Keratinocyte (primary cell): ENCODE results near the gene DENND5B. TPM values are rescaled to one million over a fixed set of nuclear protein-coding genes. Genes with fewer than 3 reads are reported as not detected.

Experiments
- DNase-seq: peaks from one replicate; pipeline ENCODE4 v3.0.0-alpha.2; 2011; ENCODE audit warnings: low read depth, missing footprints, low spot score
- FAIRE-seq: peaks from 2 replicates; lab custom pipeline; 2011; peaks lifted over from hg19 to GRCh38; lab: Jason Lieb, UNC
- H2AFZ ChIP-seq: 2 replicates; pipeline ENCODE4 v1.6.0; 2012; ENCODE audit warnings: low read length, control low read depth, inconsistent platforms; ENCODE audit not compliant: control insufficient read depth
- H3K27ac ChIP-seq: 2 replicates; pipeline ENCODE4 v1.5.1; 2011; ENCODE audit warnings: low read length; ENCODE audit not compliant: control insufficient read depth, insufficient read depth
- H3K27me3 ChIP-seq: 3 replicates; pipeline ENCODE4 v1.6.0; 2011; ENCODE audit warnings: low read length; ENCODE audit not compliant: control insufficient read depth, insufficient read depth; ENCODE audit errors: extremely low read depth
- H3K36me3 ChIP-seq, 2 experiments: 2 replicates in 1 of 2; 3 replicates in 1 of 2; pipeline ENCODE4 v1.5.1; 2011; ENCODE audit warnings: low read length in 2 of 2, mild to moderate bottlenecking in 1 of 2; ENCODE audit not compliant: control insufficient read depth in 2 of 2, insufficient read depth in 2 of 2; ENCODE audit errors: extremely low read depth in 1 of 2
- H3K4me1 ChIP-seq: 3 replicates; pipeline ENCODE4 v1.5.1; 2011; ENCODE audit warnings: low read length; ENCODE audit not compliant: control insufficient read depth, insufficient read depth; ENCODE audit errors: extremely low read depth
- H3K4me2 ChIP-seq: 3 replicates; pipeline ENCODE4 v1.6.0; 2011; ENCODE audit warnings: low read depth, low read length; ENCODE audit not compliant: control insufficient read depth, insufficient read depth; ENCODE audit errors: extremely low read depth
- H3K4me3 ChIP-seq, 3 experiments: fragments of 200-600 bp in 1 of 3; sonication (generic) in 1 of 3; 2 replicates in 2 of 3; 3 replicates in 1 of 3; pipeline ENCODE4 v1.5.1; 2011 to 2016; ENCODE audit warnings: low read length in 3 of 3, mild to moderate bottlenecking in 3 of 3, control low read depth in 2 of 3, inconsistent platforms in 1 of 3, low read depth in 1 of 3, mixed read lengths in 1 of 3, mixed run types in 1 of 3, moderate library complexity in 1 of 3; ENCODE audit not compliant: control insufficient read depth in 2 of 3, insufficient read depth in 2 of 3; ENCODE audit errors: extremely low read depth in 1 of 3
- H3K79me2 ChIP-seq: 2 replicates; pipeline ENCODE4 v1.6.0; 2012; ENCODE audit warnings: low read length; ENCODE audit not compliant: control insufficient read depth, insufficient read depth
- H3K9ac ChIP-seq: 3 replicates; pipeline ENCODE4 v1.6.0; 2011; ENCODE audit warnings: low read length; ENCODE audit not compliant: control insufficient read depth, insufficient read depth; ENCODE audit errors: extremely low read depth
- H3K9me1 ChIP-seq: 3 replicates; pipeline ENCODE4 v1.6.0; 2011; ENCODE audit warnings: low read length; ENCODE audit not compliant: control insufficient read depth, insufficient read depth; ENCODE audit errors: extremely low read depth
- H3K9me3 ChIP-seq: 2 replicates; pipeline ENCODE4 v1.5.1; 2012; ENCODE audit warnings: low read depth, low read length; ENCODE audit not compliant: control insufficient read depth
- H4K20me1 ChIP-seq: 3 replicates; pipeline ENCODE4 v1.6.0; 2011; ENCODE audit warnings: low read length; ENCODE audit not compliant: control insufficient read depth, insufficient read depth; ENCODE audit errors: extremely low read depth
- EZH2 ChIP-seq: IDR thresholded peaks from one replicate; pipeline ENCODE4 v1.6.1; 2012; ENCODE audit warnings: inconsistent platforms, mild to moderate bottlenecking, low read length, moderate library complexity
- dilution Hi-C: fragments of 300-500 bp; cut with MboI; formaldehyde crosslinking; loops from one replicate; pipeline ENCODE4 v1.7.0; 2020; ENCODE audit warnings: low sequenced_read_pairs; ENCODE audit not compliant: extremely low pct_ligation_motif_present
- polyA plus RNA-seq, 5 experiments: library from polyadenylated mRNA; depleted of rRNA in 3 of 5; stranded (reverse) in 3 of 5; stranded (forward) in 1 of 5; unstranded in 1 of 5; fragments of >200 nt; gene quantifications; 1 replicate in 1 of 5; 2 replicates in 3 of 5; 3 replicates in 1 of 5; pipeline versions ENCODE4 v1.2.1 to v1.2.3, GENCODE V29; 2011 to 2012; ENCODE audit warnings: missing spikeins in 2 of 5, low read depth in 1 of 5, low replicate concordance in 1 of 5
- TF ChIP-seq, protein P1 (sequence below), 3 experiments: IDR thresholded peaks in 1 of 3; conservative IDR thresholded peaks in 1 of 3; optimal IDR thresholded peaks in 1 of 3; 2 replicates in 2 of 3; 3 replicates in 1 of 3; pipeline versions ENCODE3 to v1.5.1; 2011; ENCODE audit warnings: low read length in 3 of 3, mild to moderate bottlenecking in 3 of 3, moderate library complexity in 2 of 3, control low read depth in 1 of 3, inconsistent platforms in 1 of 3; ENCODE audit not compliant: insufficient read depth in 2 of 3; ENCODE audit errors: extremely low read depth in 1 of 3

The DENND5B gene
- polyA plus RNA-seq, 1 donor (not counting 4 experiments of a cell fraction or from before 2014, with no cell fraction given): 4.7 TPM

GRCh38 chr12:31371256-31371620 is 219.7 kb downstream of the DENND5B start:
- no peak overlapping the region for H3K4me2 ChIP-seq
- dilution Hi-C loops: no loop called here
- FAIRE-seq: no peak
- H4K20me1 ChIP-seq: no peaks in the 10 kb centered on the region
- peaks cover 11% of the 10 kb centered on the region for H3K4me1 ChIP-seq
- no peaks in the 10 kb centered on the region for H3K9me3 ChIP-seq
- no peak overlapping the region for H3K4me3 ChIP-seq
- H3K27me3 ChIP-seq: no peaks in the 10 kb centered on the region
- H3K9ac ChIP-seq: no peak overlapping the region
- H3K27ac ChIP-seq: no peak overlapping the region
- H3K79me2 ChIP-seq: no peaks in the 10 kb centered on the region
- DNase-seq: no peak
- no peaks in the 10 kb centered on the region for H3K9me1 ChIP-seq
- TF ChIP-seq, protein P1, sequence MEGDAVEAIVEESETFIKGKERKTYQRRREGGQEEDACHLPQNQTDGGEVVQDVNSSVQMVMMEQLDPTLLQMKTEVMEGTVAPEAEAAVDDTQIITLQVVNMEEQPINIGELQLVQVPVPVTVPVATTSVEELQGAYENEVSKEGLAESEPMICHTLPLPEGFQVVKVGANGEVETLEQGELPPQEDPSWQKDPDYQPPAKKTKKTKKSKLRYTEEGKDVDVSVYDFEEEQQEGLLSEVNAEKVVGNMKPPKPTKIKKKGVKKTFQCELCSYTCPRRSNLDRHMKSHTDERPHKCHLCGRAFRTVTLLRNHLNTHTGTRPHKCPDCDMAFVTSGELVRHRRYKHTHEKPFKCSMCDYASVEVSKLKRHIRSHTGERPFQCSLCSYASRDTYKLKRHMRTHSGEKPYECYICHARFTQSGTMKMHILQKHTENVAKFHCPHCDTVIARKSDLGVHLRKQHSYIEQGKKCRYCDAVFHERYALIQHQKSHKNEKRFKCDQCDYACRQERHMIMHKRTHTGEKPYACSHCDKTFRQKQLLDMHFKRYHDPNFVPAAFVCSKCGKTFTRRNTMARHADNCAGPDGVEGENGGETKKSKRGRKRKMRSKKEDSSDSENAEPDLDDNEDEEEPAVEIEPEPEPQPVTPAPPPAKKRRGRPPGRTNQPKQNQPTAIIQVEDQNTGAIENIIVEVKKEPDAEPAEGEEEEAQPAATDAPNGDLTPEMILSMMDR (optimal IDR thresholded peaks at IDR 0.05 in 1 of 3, IDR thresholded peaks at IDR 0.05 in 1 of 3, conservative IDR thresholded peaks at IDR 0.05 in 1 of 3; ENCODE audit: extremely low read depth in 1 of 3, insufficient read depth in 2 of 3, low read length in 3 of 3): no peak
- no peak for TF ChIP-seq EZH2
- H3K36me3 ChIP-seq: no peaks in the 10 kb centered on the region
- H2AFZ ChIP-seq: no peak overlapping the region

GRCh38 chr12:31370531-31371255 is 220.2 kb downstream of the DENND5B start:
- Histone ChIP-seq H3K4me3 (peak overlapping the region in 2 of 3 experiments; percentile 40 to 43), H3K36me3 (no peaks in the 10 kb centered on the region), H3K27ac (peak overlapping the region; percentile 35), H3K9me3 (no peaks in the 10 kb centered on the region), H3K79me2 (no peaks in the 10 kb centered on the region), H3K9me1 (no peaks in the 10 kb centered on the region), H2AFZ (peak overlapping the region; percentile 98), H3K27me3 (no peaks in the 10 kb centered on the region), H4K20me1 (no peaks in the 10 kb centered on the region), H3K9ac (peak overlapping the region; percentile 60), H3K4me2 (peak overlapping the region; percentile 70), H3K4me1 (peaks cover 11% of the 10 kb centered on the region)
- FAIRE-seq: no peak
- TF ChIP-seq EZH2: no peak
- TF ChIP-seq, protein P1 (optimal IDR thresholded peaks at IDR 0.05 in 1 of 3, IDR thresholded peaks at IDR 0.05 in 1 of 3, conservative IDR thresholded peaks at IDR 0.05 in 1 of 3; ENCODE audit: extremely low read depth in 1 of 3, insufficient read depth in 2 of 3, low read length in 3 of 3): no peak
- dilution Hi-C loops: no loop called here
- no peak for DNase-seq
